NCI-H1092 (cell line): ENCODE measurements around the gene TIMP3.

Source experiments
- DNase-seq: peaks from one replicate; lab custom pipeline; 2025; lab: John Stamatoyannopoulos, UW

The TIMP3 gene

GRCh38 chr22:32809786-32810554, 8.5 kb downstream of the TIMP3 start:
- no peak for DNase-seq

DNA sequence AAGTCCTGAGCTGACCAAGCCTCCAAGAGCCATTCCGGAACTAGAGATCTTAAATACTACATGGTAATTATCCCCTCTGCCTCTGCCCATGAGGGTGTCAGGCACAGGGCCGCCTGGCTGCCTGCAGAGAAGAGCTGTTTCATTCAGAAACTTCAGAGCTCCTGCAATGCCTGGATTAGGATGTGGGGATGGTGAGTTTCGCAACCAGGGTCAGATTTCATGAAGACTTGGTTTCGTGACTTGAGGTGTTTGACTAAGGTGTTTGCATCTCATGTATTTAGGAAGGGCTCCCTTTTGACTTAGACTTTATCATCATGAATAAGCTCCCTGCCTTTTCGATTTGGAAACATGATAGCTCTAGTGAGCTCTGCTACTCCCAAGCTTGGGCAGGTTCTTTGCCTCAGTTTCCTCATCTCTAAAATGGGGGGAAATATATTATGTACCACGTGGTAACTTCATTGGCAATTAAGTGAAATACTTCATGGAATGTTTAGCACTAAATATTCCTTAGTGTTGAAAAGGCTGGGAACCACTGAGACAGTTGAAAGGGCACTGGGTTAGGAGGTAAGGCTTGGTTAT, 9.1 kb downstream of the TIMP3 start:
- no peak for DNase-seq

- DNase-seq, result no peak
Measured at GRCh38 chr22:32811788-32812545, 10.5 kb downstream of the TIMP3 start.

GRCh38 chr22:32814285-32814860, 12.9 kb downstream of the TIMP3 start:
- DNase-seq, result no peak

DNA sequence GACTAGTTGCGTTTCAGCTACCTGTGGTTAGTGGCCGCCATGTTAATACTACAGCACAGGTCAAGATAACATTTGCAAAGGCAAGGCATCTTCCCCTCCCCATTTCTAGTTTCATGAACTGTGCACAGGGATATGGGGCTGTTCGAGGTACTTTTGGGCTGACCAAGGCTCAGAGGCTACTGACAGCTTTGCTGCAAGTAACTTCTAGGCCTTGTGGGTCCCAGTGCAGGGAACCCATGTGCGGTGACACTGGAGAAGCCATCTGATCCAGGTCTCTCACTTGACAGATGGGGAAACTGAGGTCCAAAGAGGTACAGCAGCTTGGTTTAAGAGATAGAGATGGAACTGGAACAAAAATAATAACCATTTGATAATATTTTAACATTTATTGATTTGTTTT, 13.6 kb downstream of the TIMP3 start:
- DNase-seq, result no peak

- DNase-seq, result no peak
Measured at GRCh38 chr22:32815943-32816342, 14.4 kb downstream of the TIMP3 start.

DNA sequence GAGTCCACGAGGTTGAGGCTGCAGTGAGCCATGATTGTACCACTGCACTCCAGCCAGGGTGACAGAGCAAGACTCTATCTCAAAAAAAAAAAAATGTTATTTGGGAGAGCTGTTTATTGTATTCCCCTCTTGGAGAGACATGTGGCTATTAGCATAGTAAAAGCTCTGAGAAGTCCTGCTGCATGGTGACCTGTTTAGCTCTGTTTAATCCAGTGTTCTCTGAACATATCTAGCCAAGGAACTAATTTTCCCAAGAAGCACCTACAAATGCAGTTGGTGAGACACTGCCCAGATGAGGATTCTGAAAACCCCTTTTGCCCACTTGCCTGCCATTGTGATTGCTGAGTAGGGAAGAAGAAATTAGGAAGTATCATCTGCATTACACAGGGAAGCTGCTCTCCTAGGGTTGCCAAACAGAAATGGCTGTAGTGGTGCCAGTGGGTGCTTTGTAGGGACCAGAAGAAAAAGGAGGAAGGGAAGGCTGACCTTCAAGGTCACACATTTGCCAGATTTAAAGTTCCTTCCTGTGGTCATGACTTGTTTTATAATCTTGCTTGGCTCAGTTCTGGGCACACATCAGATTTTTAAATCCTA, 15.7 kb downstream of the TIMP3 start:
- DNase-seq, result no peak

GRCh38 chr22:32818446-32819115, 17.1 kb downstream of the TIMP3 start:
- DNase-seq, result no peak

- no peak for DNase-seq
Measured at GRCh38 chr22:32819120-32819519, 17.6 kb downstream of the TIMP3 start.

DNA sequence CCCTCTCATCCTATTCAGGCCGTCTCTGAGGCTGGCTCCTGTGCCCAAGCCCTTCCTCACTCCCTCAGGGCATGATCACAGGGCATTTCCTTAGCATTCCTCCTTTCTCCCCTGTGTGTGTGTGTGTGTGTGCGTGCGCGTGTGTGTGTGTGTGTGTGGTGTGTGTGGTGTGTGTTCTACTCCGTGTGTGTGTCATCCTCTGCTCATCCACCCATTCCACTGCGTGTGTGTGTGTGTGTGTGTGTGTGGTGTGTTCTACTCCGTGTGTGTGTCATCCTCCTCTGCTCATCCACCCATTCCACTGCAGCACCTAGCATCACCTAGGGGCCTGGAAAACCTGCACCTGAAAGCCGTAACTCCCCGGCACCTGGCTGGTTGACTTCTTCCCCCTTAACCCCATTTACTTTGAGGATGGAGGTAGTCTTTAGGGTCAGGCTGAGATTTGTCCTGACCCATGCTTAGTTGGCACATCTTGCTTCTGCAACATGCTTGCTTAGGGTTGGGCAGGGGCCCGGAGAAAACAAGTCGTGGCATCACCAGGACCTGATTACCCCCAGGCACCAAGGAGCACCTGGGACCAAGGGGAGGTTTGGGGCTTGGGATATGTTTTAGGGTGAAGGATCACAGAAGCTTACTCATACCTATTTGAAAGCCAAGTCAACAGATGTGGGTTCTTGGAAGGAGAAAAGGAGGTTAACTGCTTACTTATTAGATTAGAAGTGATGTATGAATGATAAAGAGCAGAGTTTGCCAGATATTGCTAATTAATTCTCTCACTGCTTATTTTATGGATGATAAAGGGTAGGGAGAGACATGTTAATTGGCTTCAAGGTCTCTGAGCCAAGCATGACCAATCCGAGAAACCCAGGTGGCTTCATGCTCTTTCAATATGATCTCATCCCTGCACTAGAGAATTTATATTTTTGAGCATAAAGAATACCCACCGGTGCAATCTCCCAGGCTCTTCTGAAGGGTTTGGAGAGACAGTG, 18.9 kb downstream of the TIMP3 start:
- DNase-seq, result no peak

DNA sequence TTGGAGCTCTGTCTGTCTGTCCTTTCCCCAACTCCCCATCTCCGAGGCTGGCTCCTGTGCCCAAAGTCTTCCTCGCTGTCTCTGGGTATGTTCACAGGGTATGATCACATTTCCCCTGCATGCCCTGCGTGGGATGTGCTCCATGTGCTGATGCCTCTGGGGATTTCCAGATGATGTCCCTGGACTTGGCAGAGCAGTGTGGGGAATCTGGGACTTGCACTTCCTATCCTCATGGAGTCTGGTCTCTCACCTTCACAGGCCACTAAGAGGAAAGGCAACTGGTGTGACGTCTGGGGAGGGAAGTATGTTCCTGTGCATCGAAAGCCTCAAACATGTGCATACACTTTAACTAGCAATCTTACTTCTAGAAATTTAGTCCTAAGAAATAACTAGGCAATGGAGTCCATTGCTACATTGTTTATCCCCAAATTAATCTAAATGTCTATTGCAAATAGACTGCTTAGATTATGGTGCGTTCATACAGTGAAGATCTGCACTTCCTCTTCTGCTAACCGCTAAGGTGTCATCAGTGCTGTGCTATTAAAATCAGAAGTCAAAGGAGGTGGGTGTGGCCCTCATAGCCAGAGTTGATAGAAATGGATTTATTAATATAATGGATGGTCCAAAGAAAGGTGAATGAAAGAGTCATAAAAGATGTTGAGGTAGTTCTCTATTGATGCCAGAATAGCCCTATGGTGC, 20.8 kb downstream of the TIMP3 start:
- DNase-seq, result no peak

DNA sequence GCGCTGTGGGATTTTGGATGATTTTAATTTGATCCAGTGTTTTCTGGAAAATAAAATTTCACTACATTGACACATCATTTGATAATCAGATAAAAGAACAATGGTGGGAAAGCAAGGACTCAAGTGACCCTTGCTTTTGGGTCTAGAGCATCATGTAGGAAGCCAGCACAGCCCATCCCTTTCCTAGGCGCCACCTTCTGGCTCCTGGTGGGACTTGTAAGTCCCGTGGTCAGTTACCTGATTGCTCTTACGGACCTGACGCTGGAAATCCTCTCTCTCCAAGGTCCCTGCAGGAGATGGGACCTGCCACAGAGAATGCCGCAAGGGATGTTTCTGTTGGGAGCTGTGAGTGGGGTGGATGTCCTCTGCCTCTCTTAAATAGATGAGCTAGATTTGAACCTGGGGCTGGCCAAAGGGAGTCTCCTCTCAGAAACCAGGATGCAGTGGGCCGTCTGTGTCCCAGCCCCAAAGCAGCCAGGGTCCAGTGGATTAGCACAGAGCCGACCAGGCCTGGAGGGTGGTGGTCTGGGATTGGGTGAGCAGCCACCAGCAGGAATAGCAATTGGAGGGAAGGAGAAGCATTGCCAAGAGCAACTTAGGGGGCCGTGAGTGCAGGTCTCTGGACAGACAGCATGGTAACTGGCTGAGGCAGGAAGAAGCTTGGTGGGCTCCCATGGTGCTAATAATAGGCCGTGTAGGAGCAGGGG, 21.7 kb downstream of the TIMP3 start:
- peak; percentile 3 for DNase-seq

DNA sequence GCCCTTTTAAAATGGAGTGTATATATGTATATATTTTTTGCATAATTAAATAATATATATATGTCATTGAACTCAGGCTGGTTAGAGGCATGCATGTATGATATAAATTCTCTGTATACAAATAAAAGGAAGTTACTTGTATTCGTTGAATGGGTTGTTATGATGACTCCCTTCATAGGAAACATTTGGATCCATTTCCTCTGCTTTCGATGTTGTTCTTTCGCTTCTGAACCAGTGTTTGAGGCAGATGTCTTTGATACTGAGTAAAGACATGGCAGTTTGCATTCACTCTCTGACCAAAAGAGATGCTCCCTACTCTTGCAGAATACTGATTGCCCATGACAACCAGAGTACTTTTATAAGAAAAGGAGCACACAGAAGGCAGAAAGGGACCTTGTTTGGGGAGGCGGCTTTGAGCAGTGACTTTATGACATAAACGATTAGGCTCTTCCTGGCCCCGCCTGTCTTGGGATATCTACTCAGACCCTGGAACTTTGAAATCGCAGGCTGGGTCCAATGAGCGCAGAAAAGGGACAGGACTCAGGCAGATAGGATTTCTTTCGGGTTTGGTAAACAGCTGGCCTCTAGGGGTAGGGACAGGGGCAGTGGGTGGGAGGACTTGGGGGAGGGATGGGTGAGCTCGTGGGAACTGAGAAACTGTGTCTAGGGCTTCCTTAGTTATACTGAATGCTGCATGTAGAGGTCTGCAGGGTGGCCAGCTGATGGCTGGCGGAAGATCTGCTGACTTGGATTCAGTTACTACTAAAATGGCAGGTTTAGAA, 23.2 kb downstream of the TIMP3 start:
- no peak for DNase-seq

- no peak for DNase-seq
Measured at GRCh38 chr22:32826537-32826936, 25.0 kb downstream of the TIMP3 start.

- no peak for DNase-seq
Measured at GRCh38 chr22:32827049-32827602, 25.6 kb downstream of the TIMP3 start.

GRCh38 chr22:32828150-32828549, 26.6 kb downstream of the TIMP3 start:
- no peak for DNase-seq

DNA sequence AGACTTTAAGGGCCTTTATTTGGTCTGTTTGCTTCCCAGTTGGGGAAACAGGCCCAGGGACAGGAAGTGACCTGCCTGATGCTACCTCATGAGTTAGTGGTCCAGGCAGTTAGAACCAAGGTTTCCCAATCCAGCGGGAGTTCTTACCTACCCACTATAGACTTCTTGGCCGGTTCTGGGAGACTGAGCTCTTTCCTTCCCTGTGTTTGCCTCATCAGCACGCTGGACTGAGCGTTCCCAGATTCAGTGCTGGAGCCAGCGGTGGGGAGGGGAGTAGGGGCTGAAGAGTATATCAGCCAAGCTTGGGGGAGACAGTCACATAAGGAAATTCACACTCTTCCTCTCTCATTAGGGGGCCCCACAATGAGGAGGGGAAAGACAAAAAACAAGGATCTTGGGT, 27.1 kb downstream of the TIMP3 start:
- DNase-seq, result no peak

DNA sequence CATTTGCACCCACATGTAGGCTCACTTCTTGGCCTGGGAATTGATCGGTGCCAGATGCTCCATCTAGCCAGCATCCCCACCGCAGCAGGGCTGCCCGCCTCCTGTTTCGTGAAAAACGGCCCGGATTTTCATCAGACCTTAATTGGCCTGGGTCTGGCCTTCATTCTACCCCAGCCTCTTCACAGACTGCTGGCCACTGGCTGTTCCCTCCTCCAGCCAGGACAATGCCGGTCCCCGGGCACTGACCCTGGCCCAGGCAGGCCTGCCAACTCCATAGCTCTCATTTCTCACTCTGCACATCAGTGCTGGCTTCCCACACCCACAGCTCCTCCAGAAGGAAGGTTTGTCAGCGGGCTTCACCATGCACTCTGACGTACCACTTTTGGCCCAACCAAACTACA, 27.9 kb downstream of the TIMP3 start:
- no peak for DNase-seq
